Measurements from ENCODE around the gene UMAD1.
A peak's percentile ranks its signal among the peaks of the same experiment; 100 is the strongest.
"Not testable (repeated sequence)": the region's sequence is repeated elsewhere in the genome, so short reads cannot be mapped to it uniquely, and the experiment has no call there.

UMAD1 gene

GRCh38 chr7:7803715-7804178 is 163.2 kb downstream of the UMAD1 start:
- no peak for DNase-seq (ENCODE audit: low spot score)

DNA sequence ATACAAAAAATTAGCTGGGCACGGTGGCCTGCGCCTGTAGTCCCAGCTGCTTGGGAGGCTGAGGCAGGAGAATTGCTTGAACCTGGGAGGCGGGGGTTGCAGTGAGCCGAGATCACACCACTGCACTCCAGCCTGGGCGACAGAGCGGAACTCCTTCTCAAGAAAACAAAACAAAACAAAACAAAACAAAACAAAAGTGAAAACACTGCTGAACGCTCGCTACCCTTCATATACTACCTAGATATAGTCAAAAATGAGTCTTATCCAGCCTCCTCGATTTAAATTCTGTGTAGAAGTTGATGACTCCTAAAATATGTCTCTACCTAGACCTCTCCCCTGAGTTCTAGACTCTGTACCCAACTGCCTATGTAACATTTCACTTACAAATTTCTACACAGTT is 164.3 kb downstream of the UMAD1 start:
- not testable (repeated sequence) for DNase-seq (ENCODE audit: low spot score)

DNA sequence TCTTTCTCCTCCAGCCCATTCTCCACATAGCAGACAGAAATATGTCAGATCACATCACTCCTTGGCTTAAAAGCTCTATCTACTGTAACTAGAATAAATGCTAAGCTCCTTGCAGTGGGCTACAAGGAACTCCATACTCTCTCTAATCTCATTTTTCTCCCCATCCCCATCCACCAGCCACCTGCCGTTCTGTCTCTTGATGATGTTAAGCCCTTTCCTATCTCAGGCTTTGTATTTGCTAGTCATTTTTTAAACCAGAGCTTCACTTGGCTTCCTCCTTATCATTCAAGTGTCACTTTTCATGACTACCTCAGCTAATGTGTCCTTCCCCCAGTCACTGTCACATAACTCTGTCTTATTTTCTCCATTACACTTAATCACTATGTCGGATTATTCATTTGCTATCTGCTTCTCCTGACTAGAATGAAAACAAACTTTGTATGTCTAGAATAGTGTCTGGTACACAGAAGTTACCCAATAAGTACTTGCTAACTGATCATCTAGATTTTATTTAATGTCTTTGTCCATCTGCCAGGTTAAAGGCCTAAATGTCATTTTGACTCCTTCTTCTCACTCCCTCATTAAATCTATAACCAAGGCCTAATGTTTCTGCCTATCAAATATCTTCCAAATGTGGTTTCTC is 165.1 kb downstream of the UMAD1 start:
- DNase-seq (ENCODE audit: low spot score) = no peak

- no peak for DNase-seq (ENCODE audit: low spot score)
Observed at GRCh38 chr7:7808156-7808555, 167.6 kb downstream of the UMAD1 start.

GRCh38 chr7:7808626-7809025 is 168.1 kb downstream of the UMAD1 start:
- no peak for DNase-seq (ENCODE audit: low spot score)

DNA sequence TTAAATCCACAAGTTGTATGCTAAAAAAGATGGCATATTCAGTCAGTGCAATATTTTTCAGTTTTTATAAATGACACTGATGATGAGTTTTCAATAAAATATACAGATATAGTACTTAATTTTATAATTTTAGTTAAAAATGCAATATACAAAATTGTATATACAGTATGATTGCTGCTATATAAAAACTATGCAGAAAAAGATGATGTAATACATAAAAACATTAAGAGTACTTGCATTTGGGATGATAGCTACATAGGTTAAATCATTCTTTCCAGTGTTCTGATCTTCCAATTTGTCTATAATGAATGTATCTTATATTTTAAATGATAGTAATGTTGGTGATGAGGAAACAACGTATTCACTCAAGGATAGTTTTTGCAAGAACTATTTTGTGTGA is 169.8 kb downstream of the UMAD1 start:
- DNase-seq (ENCODE audit: low spot score) = no peak

DNA sequence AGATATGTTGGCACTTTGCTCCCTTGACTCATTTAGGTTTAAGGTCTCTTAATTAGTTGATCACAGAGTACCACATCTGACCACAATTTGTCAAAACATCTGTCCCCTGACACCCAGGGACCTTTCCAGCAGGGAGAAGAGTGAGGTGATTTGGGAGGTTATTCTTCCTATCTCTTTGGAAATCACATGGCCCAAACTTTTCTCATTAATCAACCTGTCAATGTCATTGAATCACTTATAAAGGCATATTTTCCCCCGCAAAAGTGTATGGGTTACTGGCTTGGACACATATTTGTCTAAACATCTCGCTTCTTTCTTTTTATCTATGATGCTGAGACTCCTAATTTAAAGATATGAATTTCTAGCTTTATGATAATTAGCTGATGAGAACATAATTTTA is 170.3 kb downstream of the UMAD1 start:
- DNase-seq (ENCODE audit: low spot score) = no peak

- DNase-seq (ENCODE audit: low spot score) = no peak
Observed at GRCh38 chr7:7812112-7812511, 171.6 kb downstream of the UMAD1 start.

DNA sequence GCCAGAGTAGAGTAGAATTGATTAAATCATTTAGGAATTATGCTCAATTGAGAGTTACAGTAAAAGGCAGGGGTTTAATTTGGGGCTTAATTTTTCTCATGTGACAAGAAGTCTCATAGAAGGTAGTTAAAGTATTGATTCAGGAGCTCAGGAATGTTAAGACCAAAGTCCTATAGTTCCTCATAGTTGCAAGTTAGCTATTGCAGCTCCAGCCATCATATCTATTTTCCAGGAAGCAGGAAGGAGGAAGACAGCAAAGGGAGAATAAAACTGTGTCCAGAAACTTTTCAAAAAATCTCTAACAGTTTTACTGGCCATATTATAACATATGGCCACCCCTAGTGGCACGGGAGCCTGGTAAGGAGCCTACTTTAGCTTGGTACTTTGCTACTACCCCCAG is 174.8 kb downstream of the UMAD1 start:
- no peak for DNase-seq (ENCODE audit: low spot score)

DNA sequence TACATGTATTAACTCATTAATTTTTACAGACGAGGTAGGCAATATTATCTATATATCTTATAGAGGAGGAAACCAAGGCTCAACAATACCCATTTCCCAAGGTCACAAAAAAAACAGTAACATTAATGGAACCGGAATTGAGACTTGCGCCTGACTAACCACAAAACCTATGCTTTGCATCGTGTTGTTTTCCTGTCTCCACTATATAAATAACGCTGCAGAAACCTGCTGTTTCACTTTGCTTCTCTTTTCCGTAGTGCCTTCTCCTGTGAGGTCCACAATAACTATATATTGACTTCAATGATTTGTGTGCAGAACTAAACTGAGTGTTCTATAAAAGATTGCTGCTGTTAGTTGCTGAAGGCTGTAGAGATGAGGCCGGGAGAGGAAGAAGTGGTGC is 175.5 kb downstream of the UMAD1 start:
- DNase-seq (ENCODE audit: low spot score) = no peak

DNA sequence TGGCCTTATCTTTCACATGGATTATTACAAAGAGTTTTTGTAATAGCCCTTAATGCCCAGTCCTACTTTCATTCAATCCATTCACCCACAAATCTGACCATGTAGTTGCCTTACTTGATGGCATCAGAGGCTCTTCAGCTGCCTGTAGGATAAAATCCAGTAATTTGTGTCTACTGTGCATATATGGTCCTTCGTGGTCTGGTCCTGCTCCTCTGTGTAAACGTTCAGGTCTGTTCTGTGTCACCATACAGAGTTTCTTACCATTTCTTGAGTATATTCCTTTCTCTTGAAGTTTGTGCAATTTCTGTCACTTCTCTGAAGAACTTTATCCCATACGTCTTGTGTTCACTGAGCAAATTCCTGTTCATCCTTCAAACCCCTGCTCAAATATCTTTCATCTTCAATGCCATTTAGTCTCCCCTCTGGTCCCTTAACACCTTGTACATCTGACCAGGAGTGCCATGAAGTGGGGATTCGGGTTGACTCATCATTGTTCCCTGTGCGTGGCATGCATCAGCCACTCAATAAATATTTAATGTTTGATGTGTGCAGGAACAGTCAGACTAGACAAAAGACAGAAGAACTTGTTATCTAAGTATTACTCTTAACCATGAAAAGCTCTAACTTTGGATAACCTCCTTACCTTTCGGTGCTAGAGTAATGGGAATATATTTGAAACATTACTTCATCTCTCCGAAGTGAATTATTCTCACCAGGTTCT is 176.4 kb downstream of the UMAD1 start:
- DNase-seq (ENCODE audit: low spot score) = no peak

- DNase-seq (ENCODE audit: low spot score) = no peak
Observed at GRCh38 chr7:7817748-7818147, 177.2 kb downstream of the UMAD1 start.

DNA sequence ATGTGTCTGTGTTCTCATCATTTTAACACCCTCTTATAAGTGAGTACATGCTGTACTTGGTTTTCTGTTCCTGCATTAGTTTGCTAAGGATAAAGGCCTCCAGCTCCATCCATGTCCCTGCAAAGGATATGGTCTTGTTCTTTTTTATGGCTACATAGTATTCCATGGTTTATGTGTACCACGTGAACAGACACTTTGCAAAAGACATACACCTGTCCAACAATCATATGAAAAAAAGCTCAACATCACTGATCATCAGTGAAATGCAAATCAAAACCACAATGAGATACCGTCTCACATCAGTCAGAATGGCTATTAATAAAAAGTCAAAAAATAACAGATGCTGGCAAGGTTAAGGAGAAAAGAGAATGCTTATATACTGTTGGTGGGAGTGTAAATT is 177.6 kb downstream of the UMAD1 start:
- DNase-seq (ENCODE audit: low spot score) = not testable (repeated sequence)

DNA sequence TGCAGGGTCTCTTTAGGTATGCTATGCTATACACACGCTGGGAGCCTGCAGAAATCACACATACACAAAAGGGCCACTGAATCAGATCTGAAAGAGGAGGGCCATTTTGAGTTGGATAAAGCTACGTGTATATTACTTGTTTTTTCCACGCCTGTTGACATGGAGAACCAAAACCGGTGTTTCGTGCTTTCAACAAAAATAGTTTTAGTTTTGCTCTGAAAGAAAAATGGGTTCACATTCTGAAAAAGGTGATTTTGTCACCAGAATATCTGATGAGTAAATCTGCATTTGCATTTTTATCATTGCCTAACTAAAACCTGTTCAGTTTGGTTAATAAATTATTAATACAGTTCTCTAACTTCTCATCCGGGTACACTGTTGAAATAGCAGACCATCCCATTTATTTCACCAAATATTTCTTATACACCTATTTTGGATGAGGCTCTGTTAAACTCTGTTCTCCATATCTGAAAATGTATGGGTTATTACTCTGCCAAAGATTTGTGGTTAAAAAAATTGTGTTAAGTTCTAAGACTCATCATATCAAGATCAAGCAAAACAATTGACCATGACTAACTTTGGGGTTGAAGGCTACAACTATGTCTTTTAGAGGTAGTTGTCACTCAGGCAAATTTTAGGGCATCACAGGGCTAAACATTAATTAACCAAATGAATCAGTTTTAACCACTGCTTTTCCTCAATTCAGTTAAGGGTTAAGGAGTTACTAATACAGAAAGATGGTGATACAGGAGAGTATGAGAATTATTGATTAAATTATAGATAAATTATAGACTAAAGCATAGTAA is 179.1 kb downstream of the UMAD1 start:
- no peak for DNase-seq (ENCODE audit: low spot score)

DNA sequence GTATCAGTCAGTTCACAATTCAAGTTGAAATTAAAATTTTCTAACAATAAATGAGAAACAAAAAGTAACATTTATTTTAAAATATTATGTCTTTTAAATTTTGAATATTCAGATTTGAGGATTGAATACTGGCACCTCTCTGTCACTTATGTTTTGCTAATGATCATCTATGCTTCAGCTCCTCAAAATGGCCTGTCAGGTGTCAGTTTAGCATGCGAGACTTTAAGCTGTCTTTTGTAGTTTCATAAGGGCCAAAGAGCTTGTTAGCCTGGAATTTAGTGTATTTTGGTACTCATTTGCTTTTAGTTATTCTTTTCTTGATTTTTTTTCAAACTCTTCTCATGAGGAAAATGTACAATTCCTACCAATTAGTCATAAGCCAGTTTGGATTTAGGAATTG is 179.9 kb downstream of the UMAD1 start:
- no peak for DNase-seq (ENCODE audit: low spot score)

- no peak for DNase-seq (ENCODE audit: low spot score)
Observed at GRCh38 chr7:7820939-7821338, 180.4 kb downstream of the UMAD1 start.

- no peak for DNase-seq (ENCODE audit: low spot score)
Observed at GRCh38 chr7:7821517-7821916, 181.0 kb downstream of the UMAD1 start.

- DNase-seq (ENCODE audit: low spot score) = not testable (repeated sequence)
Observed at GRCh38 chr7:7825294-7825693, 184.7 kb downstream of the UMAD1 start.

GRCh38 chr7:7829667-7830066 is 189.1 kb downstream of the UMAD1 start:
- no peak for DNase-seq (ENCODE audit: low spot score)

DNA sequence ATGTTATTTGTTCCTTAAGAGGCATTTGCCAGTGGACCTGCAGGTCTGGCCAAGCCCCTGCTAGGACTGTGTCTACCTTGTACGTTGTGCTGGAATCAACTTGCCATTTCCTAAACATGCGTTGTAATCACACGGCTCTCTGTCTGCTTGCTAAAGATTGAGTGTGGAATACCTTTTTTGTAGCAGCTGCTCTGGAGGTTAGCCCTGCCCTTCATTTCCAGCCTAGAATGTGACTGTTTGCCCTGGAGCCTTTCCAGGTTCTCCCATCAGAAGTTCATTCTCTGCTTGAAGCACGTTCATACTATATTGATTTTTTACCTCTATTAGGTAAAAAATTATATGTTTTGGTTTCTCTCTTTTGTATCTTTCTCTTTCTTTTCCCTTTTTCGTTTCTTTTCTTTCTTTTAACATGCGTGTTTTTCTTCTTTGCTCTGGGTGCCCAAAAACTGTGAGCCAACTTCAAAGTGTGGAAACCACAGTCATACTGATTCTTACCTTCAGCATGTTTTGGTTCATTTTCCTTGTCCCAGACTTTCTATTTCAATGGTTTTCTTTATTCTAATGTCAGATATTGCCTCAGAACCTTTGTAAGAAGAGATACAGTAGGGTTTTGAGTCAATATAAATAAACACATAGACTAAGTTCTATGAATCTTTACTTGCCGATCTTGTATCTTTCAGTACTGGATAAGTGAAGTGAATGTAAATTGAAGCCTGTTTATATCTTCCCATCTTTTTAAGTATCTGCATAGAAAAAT is 189.7 kb downstream of the UMAD1 start:
- DNase-seq (ENCODE audit: low spot score) = peak; percentile 10

GRCh38 chr7:7832518-7832917 is 192.0 kb downstream of the UMAD1 start:
- DNase-seq (ENCODE audit: low spot score) = no peak

- DNase-seq (ENCODE audit: low spot score) = no peak
Observed at GRCh38 chr7:7834761-7835160, 194.2 kb downstream of the UMAD1 start.
